Measurements from ENCODE around the gene DPP10.

Gene DPP10

DNA sequence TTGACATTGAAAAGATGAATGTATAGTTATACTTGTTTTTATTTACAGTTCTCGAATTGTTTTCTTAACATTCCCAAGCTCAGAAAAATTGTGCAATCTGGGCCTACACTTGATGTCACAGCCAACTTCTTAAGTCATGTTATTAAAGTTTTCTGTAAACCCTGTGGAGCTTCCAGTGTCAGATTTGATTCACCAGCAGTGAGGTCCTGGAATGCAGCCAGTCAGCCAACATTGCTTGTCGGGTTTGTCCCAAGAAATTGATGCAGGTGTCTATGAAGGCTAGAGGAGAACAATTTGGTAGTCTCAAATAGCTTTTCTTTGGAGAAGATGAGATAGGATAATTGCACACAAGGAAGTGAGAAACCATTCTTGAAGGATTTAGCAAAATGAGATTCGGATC, 732.2 kb downstream of the DPP10 start:
- TF ChIP-seq TAF1 (IDR thresholded peaks at IDR 0.05; ENCODE audit: low read depth) = no peak
- TF ChIP-seq TCF12 (IDR thresholded peaks at IDR 0.05; ENCODE audit: low read depth) = no peak
- no peak for TF ChIP-seq RAD21 (IDR thresholded peaks at IDR 0.05; ENCODE audit: low read depth)
- TF ChIP-seq ZBTB7A (IDR thresholded peaks at IDR 0.05; ENCODE audit: low read depth) = no peak
- TF ChIP-seq USF1 (IDR thresholded peaks at IDR 0.05) = no peak
- TF ChIP-seq NFIC (IDR thresholded peaks at IDR 0.05) = no peak
- TF ChIP-seq EGR1 (IDR thresholded peaks at IDR 0.05) = no peak
- no peak for TF ChIP-seq FOXM1 (IDR thresholded peaks at IDR 0.05; ENCODE audit: borderline replicate concordance, low read depth)
- no peak for TF ChIP-seq REST (IDR thresholded peaks at IDR 0.05; ENCODE audit: low read depth)
- no peak for TF ChIP-seq TEAD4 (IDR thresholded peaks at IDR 0.05)
- no peak for TF ChIP-seq CREB1 (IDR thresholded peaks at IDR 0.05; ENCODE audit: low read depth)
- TF ChIP-seq EP300 (IDR thresholded peaks at IDR 0.05; ENCODE audit: borderline replicate concordance) = no peak
- TF ChIP-seq CEBPB (IDR thresholded peaks at IDR 0.05) = no peak
- no peak for TF ChIP-seq MAX (IDR thresholded peaks at IDR 0.05)
- no peak for TF ChIP-seq YY1 (IDR thresholded peaks at IDR 0.05; ENCODE audit: low read depth)

DNA sequence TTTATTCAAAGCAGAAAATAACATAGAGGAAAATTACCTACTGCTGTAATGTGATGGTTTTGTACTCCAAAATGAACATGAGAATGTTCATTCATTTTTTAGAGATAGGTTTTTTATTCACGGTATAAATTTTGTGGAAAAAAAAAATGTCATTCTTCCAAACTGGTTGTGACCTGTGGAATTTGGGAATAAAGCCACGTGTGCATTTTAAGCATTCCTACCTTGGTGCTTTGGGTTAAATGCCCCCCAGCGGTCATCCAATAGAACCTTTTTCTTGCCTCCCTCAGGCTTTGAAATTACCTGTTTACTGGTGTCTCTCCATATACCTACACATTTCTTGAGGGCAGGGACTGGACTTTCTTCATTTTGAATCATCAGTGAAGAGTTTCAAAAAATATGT, 740.7 kb downstream of the DPP10 start:
- TF ChIP-seq FOXM1 (IDR thresholded peaks at IDR 0.05; ENCODE audit: borderline replicate concordance, low read depth) (no peak), NFIC (IDR thresholded peaks at IDR 0.05) (no peak), EP300 (IDR thresholded peaks at IDR 0.05; ENCODE audit: borderline replicate concordance) (no peak), RAD21 (IDR thresholded peaks at IDR 0.05; ENCODE audit: low read depth) (no peak), CREB1 (IDR thresholded peaks at IDR 0.05; ENCODE audit: low read depth) (no peak), TAF1 (IDR thresholded peaks at IDR 0.05; ENCODE audit: low read depth) (no peak), EGR1 (IDR thresholded peaks at IDR 0.05) (no peak), MAX (IDR thresholded peaks at IDR 0.05) (no peak), CEBPB (IDR thresholded peaks at IDR 0.05) (no peak), TCF12 (IDR thresholded peaks at IDR 0.05; ENCODE audit: low read depth) (no peak), TEAD4 (IDR thresholded peaks at IDR 0.05) (no peak), ZBTB7A (IDR thresholded peaks at IDR 0.05; ENCODE audit: low read depth) (no peak), USF1 (IDR thresholded peaks at IDR 0.05) (no peak), YY1 (IDR thresholded peaks at IDR 0.05; ENCODE audit: low read depth) (no peak), REST (IDR thresholded peaks at IDR 0.05; ENCODE audit: low read depth) (no peak)

DNA sequence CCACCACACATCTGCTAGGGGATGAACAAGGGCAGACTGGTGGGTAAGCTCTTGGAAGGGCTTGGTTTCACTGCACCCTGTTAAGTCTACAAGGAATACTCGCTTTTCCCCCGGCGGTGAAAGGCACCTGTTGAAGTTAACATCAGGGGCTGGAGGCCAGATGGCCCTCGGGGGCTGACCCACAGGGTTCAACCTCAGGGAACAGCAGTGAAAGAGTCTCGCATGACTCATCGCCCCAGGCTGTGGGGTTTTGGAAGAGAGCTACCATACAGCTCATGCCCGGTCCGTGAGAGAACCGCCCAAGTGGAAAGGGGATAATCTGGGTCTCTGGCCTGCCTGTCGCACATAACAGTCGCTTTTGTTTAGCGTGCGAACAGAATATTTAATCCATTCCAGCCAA, 748.0 kb downstream of the DPP10 start:
- TF ChIP-seq EGR1 (IDR thresholded peaks at IDR 0.05) (no peak), YY1 (IDR thresholded peaks at IDR 0.05; ENCODE audit: low read depth) (no peak), ZBTB7A (IDR thresholded peaks at IDR 0.05; ENCODE audit: low read depth) (no peak), TCF12 (IDR thresholded peaks at IDR 0.05; ENCODE audit: low read depth) (no peak), MAX (IDR thresholded peaks at IDR 0.05) (no peak), CREB1 (IDR thresholded peaks at IDR 0.05; ENCODE audit: low read depth) (no peak), RAD21 (IDR thresholded peaks at IDR 0.05; ENCODE audit: low read depth) (no peak), TAF1 (IDR thresholded peaks at IDR 0.05; ENCODE audit: low read depth) (no peak), EP300 (IDR thresholded peaks at IDR 0.05; ENCODE audit: borderline replicate concordance) (no peak)

- TF ChIP-seq TAF1 (IDR thresholded peaks at IDR 0.05; ENCODE audit: low read depth) (no peak), FOXM1 (IDR thresholded peaks at IDR 0.05; ENCODE audit: borderline replicate concordance, low read depth) (no peak), TEAD4 (IDR thresholded peaks at IDR 0.05) (no peak), REST (IDR thresholded peaks at IDR 0.05; ENCODE audit: low read depth) (no peak), NFIC (IDR thresholded peaks at IDR 0.05) (no peak), TCF12 (IDR thresholded peaks at IDR 0.05; ENCODE audit: low read depth) (no peak), YY1 (IDR thresholded peaks at IDR 0.05; ENCODE audit: low read depth) (no peak), MAX (IDR thresholded peaks at IDR 0.05) (no peak), EGR1 (IDR thresholded peaks at IDR 0.05) (no peak), ZBTB7A (IDR thresholded peaks at IDR 0.05; ENCODE audit: low read depth) (no peak), EP300 (IDR thresholded peaks at IDR 0.05; ENCODE audit: borderline replicate concordance) (no peak), CEBPB (IDR thresholded peaks at IDR 0.05) (no peak), RAD21 (IDR thresholded peaks at IDR 0.05; ENCODE audit: low read depth) (no peak), CREB1 (IDR thresholded peaks at IDR 0.05; ENCODE audit: low read depth) (no peak), USF1 (IDR thresholded peaks at IDR 0.05) (no peak)
These were observed 752.2 kb downstream of the DPP10 start for GRCh38 chr2:115194623-115195022.

Measured in Ishikawa (cell line).